Renal cortex interstitium (tissue), 11 donors: ENCODE measurements around the gene S100Z. TPM values are rescaled to one million over a fixed set of nuclear protein-coding genes. Genes with fewer than 3 reads are reported as not detected.
"Not testable (repeated sequence)": the region's sequence is repeated elsewhere in the genome, so short reads cannot be mapped to it uniquely, and the experiment has no call there.

Experiments used
- DNase-seq, 11 donors: peaks; one replicate each; pipeline ENCODE4 v3.0.0-alpha.2; 2013; ENCODE audit warnings: low read depth in 9 of 11, low spot score in 4 of 11; ENCODE audit errors: extremely low read depth in 1 of 11
- polyA plus RNA-seq, 3 donors: library from polyadenylated mRNA; unstranded; fragments of 120-200 nt; gene quantifications; one replicate each; pipeline ENCODE4 v1.2.1, GENCODE V29; 2013; ENCODE audit not compliant: insufficient read length in 3 of 3

S100Z gene
- polyA plus RNA-seq, 3 donors, result 0.20 to 0.30 (median 0.22) TPM

DNA sequence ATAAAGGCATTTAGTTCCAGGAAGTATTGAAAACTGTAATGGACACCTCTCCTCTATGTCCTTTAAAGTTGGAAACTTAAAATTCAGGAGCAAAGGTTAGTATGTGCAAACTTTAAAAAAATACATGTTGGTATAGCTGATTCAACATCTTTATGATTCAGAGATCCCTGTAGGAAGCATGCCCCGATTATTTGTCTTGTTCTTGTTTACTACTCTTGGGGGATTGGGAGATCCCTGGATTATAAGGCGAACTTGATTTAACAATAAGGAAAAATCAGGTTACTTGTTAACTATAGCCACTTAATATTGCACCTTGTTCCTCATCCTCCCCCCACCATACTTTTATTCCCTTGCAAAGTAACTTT, 29.3 kb upstream of the S100Z start:
- no peak for DNase-seq

DNA sequence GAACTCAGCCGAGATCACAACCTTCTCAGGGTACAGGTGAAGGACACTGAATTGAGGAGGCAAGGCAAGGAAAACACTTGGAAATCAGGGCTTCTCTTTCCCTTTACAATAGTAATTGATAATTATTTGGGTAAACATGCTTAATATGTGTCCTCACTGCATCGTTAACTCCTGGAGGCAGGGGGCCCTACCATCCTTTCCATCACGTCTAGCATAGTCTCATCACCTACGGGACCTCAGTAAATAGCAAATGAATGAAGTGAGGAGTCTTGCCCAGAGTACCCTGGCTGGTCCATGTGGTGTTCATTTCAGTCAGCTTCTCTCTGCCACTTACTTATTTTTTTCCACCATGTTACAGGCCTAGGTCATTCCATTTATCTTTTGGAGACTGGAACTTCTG, 28.7 kb upstream of the S100Z start:
- no peak for DNase-seq

DNA sequence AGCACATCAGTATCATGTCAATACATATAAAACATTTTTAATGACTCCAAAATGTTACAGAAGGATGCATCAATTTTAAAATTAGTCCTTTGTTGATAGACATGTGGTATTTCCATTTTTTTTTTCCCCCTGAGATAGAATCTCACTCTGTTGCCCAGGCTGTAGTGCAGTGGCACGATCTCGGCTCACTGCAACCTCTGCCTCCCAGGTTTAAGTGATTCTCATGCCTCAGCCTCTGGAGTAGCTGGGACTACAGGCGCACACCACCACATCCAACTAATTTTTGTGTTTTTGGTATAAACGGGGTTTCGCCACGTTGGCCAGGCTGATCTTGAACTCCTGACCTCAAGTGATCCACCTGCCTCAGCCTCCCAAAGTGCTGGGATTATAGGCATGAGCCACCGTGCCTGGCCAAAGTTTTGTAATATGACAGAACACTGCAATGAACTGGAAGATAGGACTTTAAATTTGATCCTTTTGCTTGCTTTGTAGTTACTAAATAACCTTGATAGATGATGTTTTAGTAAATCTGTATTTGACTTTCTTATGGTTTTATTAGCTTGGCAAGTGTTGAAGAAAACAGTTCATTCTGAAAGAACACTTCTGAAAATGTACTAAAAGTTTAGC, 27.6 kb upstream of the S100Z start:
- DNase-seq, result not testable (repeated sequence)

DNA sequence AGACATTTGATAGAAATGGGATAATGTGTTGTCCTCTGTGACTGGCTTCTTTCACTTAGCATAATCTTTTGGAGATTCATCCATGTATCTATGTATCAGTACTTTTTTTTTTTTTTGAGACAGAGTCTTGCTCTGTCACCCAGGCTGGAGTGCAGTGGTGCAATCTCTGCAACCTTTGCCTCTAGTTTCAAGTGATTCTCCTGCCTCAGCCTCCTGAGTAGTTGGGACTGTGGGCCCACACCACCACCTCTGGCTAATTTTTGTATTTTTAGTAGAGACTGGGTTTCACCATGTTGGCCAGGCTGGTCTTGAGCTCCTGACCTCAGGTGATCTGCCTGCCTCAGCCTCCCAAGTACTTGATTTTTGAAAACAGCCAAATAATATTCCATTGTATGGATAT, 23.4 kb upstream of the S100Z start:
- DNase-seq, result not testable (repeated sequence)

DNA sequence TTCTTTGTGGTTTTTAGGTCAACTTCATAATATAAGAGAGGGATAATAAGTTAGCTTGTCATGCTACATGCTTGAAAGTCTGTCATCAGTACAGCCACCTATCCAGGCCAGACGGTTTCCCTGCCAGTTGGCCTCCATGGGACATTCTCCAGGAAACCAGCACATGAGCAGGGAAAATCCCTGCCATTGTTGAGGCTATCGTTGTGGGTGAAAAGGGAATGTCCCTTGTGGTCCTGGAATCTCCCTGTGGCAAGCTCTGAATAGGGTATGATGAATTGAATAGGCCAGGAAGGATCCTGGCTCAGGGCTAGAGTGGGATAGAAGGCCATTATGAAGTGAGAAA, 18.7 kb upstream of the S100Z start:
- DNase-seq, result no peak

DNA sequence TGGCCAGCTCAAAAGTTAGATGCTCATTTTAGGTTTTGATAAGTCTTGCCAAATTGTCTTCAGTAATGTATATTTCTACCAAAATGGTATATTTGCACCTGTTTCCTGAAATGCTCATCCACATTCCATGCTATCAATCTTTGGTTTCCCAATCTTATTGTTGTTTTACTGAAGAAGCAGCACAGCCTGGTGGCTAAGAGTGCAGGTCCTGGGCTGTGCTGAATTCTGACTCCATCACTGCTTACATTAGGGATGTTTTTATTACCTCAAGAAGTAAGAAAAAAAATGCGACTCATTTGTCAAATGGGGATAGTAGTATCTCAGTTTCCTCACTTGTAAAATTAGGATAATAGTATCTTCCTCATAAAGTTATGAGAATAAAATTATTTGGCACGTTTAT, 13.6 kb upstream of the S100Z start:
- no peak for DNase-seq

DNA sequence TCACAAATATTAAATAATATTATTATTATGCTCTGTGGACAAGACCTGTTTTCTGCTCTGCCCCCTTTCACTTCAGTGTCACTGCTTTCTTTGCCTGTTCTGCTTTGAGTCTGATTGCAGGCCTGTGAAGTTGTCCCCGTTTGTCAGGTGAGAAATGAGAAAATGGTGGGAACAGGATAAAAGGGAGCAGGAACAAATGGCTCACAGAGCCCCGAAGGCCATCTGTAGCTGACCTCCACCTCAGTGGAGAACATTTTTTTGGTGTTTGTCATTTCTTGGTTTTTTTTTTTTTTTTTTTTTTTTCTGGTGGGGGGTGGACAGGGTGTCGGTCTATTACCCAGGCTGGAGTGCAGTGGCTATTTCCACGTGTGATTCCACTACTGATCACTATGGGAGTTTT, 13.2 kb upstream of the S100Z start:
- no peak for DNase-seq

DNA sequence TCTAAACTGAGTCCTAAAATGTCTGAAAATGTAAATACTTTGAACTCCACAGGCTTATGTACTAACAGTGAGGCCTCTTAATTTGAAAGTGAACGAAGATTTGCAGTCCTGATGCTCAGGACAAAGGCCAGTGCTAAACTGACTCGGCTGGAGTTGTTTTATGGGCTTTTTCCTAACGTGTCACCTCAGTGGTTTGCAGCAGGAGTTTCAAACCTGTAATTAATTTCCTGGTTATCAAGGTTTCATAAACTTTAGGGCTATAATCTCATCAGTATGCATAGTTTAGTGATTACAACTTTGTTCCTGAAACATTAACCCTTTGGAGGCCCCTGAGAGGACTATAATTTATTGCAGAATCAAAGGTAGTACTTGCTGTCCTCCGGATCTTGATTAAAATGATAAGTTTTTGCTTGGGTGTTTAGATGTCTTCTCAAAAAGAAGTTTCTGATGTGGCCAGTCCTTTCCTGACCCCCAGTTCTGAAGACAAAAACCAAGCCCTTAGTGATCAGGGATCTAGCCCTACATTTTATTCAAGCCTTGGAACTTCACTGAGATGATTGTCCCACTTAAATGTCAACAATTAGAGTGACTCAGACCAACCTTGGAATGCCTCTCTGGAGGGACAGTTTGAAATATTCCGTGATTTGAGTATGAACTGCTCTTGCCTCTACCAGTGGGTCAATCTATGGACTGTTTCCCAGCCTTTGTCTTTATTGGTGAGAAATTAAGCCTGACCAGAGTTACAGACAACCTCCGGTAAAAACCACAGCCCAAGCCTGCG, 11.1 kb upstream of the S100Z start:
- DNase-seq, result peak in 2 of 11 donors; percentile 34 to 46

DNA sequence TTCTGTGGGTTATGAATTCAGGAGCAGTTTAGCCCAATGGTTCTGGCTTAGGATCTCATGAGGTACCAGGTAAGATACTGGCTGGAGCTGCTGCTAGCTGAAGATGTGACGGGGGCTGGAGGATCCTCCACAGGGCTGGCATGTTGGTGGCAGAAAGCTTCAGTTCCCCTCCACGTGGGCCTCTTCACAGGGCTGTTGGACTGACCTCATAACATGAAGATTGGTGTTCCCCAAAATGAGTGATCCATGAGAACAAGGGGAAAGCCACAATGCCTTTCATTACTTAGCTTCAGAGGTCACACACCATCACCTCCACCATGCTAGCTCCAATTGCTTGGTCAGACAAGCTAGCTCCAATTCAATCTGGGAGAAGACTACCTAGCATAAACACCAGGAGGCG, 8.5 kb upstream of the S100Z start:
- no peak for DNase-seq

DNA sequence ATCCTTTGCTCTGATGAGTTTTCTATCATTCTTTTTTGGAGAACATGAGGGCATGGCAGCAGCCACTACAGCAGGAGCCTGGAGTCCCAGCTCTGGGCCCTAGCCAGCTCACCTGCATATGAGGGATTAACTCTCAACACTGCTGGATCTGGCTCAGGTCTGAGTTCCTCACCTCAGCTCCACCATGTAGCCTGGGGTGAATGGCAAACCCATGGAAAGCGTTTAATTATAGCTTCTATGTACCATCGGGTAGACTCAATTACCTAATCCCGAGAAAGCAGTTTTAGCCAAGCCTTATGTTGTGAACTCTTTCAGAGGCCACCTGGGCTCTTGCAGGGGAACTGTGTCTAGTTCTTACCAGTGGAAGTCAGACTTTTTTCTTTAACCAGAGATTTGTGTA, 3.9 kb upstream of the S100Z start:
- no peak for DNase-seq

DNA sequence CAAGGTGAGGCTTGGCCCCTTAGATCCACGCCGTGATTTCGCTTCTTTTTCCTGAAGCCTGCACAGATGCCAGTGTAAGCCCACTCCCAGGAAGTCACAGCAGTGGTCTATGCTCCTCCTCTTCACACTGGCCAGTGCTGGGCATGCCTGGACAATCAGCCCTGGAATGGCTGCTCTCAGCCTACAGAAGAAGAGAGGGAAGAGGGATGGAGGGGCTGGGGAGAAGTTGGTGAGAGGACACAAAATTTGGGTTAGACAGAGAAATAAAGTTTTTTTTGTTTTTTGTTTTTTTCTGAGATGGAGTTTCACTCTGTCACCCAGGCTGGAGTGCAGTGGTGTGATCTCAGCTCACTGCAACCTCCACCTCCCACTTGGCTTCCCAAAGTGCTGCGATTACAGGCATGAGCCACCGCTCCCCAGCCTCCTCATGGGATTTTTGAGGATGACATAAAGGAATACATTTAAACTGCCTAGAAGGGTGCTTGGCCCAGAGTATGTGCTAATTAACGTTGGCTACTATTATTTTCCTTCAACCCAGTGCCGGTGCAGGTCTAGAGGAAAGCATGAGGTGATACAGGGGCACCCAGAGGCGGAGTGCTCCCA, 830 bp downstream of the S100Z start:
- DNase-seq, result no peak

DNA sequence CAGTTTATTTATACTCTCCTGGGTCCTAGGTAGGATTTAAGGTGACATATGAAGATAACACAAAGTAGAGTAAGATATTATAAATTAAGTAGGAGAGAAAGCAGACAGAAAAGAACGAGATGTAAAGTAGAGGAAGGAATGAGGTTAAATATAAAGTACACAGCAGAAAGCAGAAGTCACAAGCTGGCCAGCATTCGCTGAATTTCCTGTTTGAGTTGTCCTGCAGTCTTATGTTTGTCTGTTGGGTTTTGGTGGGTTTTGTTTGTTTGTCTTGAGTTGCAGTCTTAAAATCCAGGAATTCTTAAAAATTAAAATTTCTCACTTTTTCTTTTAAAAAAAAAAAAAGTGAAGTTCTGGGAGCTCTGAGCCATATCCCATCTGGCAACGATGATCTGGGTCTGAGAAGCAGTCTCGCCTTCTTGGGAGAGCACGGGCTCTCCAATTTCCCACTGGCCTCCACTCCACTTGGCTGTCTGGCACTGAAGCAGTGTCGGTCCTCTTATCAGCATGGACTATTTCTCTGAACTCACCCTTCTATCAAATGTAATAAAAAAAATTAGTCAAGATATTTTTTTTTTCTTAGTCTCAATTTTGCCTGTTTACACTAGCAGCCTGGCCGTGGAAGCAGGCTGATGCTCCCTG, 2.0 kb downstream of the S100Z start:
- no peak for DNase-seq

DNA sequence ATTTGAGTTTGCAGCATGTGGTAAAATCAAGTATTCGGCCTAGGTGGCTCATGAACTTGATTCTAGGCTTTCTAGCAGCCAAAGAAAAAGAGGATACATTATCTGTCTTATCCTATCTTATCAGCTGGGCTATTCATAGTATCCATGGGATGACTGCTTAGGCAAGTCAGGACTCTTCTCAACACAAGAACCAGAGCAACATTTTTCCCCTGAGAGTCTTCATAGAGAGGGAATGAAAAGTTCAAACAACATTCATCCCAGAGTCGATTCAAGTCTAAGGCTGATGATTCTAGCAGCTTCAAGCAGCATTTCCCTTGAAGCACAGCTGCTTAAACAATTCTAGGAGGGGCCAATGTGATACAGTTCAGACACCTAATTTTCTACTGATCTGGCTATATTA, 3.0 kb downstream of the S100Z start:
- no peak for DNase-seq

DNA sequence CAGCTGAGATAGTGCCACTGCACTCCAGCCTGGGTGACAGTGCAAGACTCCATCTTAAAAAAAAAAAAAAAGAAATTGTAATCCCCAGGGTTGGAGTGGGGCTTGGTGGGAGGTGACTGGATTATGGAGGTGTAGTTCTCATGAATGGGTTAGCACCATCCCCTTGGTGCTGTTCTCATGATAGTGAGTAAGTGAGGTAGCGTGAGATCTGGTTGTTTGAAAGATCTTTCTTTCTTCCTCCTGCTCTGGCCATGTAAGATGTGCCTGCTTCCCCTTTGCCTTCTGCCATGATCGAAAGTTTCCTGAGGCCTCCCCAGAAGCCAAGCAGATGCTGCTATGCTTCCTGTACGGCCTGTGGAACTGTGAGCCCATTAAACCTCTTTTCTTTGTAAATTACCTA, 3.9 kb downstream of the S100Z start:
- not testable (repeated sequence) for DNase-seq

DNA sequence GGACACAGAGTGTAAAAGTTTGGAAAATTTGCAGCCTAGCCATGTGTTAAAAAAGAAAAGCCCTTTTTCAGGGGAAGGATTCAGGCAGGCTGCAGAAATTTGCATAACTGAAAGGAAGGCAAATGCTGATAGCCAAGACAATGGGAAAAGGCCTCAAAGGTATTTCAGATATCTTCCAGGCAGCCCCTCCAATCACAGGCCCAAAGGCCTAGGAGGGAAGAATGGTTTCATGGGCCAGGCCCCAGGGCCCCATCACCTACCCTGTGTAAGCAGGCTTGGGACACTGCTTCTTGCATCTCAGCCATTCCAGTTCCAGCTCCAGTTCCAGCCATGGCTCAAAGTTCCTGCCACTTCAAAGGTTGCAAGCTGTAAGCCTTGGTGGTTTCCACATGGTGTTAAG, 4.8 kb downstream of the S100Z start:
- DNase-seq, result no peak

DNA sequence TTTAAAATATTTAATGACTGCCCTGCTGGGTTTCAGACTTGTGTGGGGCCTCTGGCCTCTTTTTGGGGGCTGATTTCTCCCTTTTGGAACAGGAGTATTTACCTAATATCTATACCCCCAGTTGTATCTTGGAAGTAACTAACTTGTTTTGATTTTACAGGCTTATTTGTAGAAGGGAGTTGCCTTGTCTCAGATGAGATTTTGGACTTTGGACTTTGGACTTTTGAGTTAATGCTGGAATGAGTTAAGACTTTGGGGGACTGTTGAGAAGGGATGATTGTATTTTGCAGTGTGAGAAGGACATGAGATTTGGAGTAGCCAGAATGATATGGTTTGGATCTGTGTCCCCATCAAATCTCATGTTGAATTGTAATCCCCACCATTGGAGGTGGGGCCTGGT, 5.7 kb downstream of the S100Z start:
- peak in 1 of 11 donors; percentile 12 for DNase-seq

DNA sequence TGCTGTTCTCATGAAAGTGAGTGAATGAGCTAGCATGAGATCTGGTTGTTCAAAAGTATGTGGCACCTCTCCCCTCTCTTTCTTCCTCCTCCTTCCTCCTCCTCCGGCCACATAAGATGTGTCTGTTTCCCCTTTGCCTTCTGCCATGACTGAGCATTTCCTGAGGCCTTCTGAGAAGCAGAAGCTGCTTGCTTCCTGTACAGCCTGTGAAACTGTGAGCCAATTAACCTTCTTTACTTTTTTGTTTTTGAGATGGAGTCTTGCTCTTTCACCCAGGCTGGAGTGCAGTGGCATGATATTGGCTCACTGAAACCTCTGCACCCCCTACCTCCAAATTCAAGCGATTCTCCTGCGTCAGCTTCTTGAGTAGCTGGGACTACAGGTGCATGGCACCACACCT, 6.1 kb downstream of the S100Z start:
- DNase-seq, result no peak

DNA sequence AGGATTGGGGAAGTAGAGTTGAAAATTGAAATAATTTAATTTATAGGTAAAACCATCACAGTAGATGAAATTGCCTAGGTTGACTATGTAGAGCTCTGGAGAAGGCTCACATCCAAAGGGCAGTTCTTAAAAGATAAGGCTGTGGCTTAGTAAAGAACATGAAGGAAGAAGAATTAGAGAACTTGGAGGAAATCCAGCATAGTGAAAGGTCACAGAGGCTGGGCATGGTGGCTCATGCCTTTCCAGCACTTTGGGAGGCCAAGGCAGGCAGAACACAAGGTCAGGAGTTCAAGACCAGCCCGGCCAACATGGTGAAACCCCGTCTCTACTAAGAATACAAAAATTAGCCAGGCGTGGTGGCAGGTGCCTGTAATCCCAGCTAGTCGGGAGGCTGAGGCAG, 7.0 kb downstream of the S100Z start:
- not testable (repeated sequence) for DNase-seq

DNA sequence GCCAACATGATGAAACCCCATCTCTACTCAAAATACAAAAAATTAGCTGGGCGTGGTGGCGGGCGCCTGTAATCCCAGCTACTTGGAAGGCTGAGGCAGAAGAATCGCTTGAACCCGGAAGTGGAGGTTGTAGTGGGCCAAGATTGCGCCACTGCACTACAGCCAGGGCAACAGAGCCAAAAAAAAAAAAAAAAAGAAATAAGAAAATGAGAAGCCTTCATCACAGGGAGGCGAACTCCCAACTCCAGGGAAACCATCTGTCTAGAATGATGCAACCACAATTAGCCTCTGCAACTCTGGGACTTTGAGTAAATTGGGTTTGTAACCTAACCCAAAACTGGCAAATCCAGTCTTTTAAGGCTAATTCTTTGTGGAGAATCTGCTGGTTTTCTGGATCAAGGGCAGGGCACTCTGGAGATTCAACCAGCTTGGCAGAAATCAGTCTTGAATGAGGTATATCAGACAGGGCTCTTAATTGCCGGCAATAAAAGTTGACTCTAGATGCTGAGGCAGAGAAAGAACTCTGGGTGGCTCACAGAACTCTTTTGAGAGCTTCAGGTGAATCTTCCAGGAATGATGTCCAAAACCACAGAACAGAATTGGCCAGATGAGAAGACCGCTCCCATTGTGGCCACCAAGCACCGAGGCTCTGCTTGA, 9.9 kb downstream of the S100Z start:
- no peak for DNase-seq

DNA sequence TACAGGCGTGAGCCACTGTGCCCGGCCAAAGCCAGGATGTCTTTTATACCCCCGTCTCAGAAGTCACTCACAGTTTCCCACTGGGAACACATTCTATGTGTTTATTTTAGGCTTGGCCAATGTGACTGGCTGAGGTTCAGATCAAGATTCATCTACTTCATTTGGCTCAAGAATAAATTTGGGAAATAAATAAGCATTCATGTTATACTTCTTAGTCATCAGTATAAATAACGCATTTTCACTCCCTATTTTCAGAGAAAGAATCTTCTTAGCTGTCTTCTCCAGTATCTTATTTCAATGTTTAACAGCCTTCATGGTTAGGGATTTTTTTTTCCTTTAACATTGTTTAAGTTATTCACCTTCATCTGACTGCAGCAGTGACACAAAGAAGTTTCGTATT, 11.8 kb downstream of the S100Z start:
- DNase-seq, result no peak
